ENCODE results near the gene CFAP157. TPM values are rescaled to one million over a fixed set of nuclear protein-coding genes. Genes with fewer than 3 reads are reported as not detected.

Gene CFAP157
- polyA plus RNA-seq, 1 of the 3 experiments (the other 2 are of a cell fraction), result 0.25 TPM

GRCh38 chr9:127686461-127687393 lies 20.1 kb upstream of the CFAP157 start:
- Histone ChIP-seq H3F3A (replicated peaks; ENCODE audit: insufficient read depth) (no peaks in the 10 kb centered on the region), H3K27ac (ENCODE audit: low read depth in 2 of 2, low read length in 1 of 2) (no peak overlapping the region; a peak in 1 of 4 replicates), H4K20me1 (ENCODE audit: insufficient read depth) (no peaks in the 10 kb centered on the region), H3K4me2 (no peak overlapping the region), H3K9me3 (no peaks in the 10 kb centered on the region), H3K4me1 (ENCODE audit: control insufficient read depth in 1 of 2, insufficient read depth in 2 of 2, low read depth in 1 of 2, low read length in 1 of 2) (peaks cover 0 to 3% of the 10 kb centered on the region in 2 experiments; a peak in 1 of 4 replicates), H3K4me3 (ENCODE audit: low read depth in 2 of 2, low read length in 1 of 2) (no peak overlapping the region), H2AFZ (ENCODE audit: low read depth) (no peak overlapping the region), H3K9ac (no peak overlapping the region), H3K9me2 (no peaks in the 10 kb centered on the region), H3K36me3 (replicated peaks in 1 of 2; ENCODE audit: control insufficient read depth in 1 of 2, insufficient read depth in 2 of 2, low read length in 1 of 2) (peaks cover 18 to 63% of the 10 kb centered on the region in 2 experiments), H3K27me3 (ENCODE audit: insufficient read depth) (no peaks in the 10 kb centered on the region), H3K79me2 (ENCODE audit: insufficient read depth) (no peaks in the 10 kb centered on the region)
- TF ChIP-seq FOSL2 (IDR thresholded peaks at IDR 0.05; ENCODE audit: borderline replicate concordance, low read depth) (no peak), PBX3 (IDR thresholded peaks at IDR 0.05) (no peak), POLR2AphosphoS5 (IDR thresholded peaks at IDR 0.05; ENCODE audit: low read depth, low read length) (no peak), FOXM1 (IDR thresholded peaks at IDR 0.05; ENCODE audit: low read depth) (no peak), EP300 (IDR thresholded peaks at IDR 0.05; ENCODE audit: borderline replicate concordance in 1 of 2, low read depth in 1 of 2, low read length in 1 of 2) (no peak), NFIC (IDR thresholded peaks at IDR 0.05; ENCODE audit: borderline replicate concordance) (no peak), TEAD4 (IDR thresholded peaks at IDR 0.05; ENCODE audit: borderline replicate concordance, insufficient read depth) (no peak), RAD21 (IDR thresholded peaks at IDR 0.05; ENCODE audit: low read length) (no peak), ELF1 (IDR thresholded peaks at IDR 0.05) (no peak), NRF1 (IDR thresholded peaks at IDR 0.05; ENCODE audit: low read depth, low read length) (no peak), RFX5 (IDR thresholded peaks at IDR 0.05; ENCODE audit: low read length) (no peak), REST (IDR thresholded peaks at IDR 0.05; ENCODE audit: low read depth, low read length) (no peak)
- CTCF ChIA-PET, result interaction anchor here (1.0 to 1.9 kb wide), 6 partner anchors 13 to 183 kb away, joined by 3 to 5 read pairs (median 4); no protein-coding TSS in a partner anchor
- POLR2A ChIA-PET, result no interaction called here
- 93% methylated on average over 6 of the region's 6 CpGs for WGBS (ENCODE audit: low lambda C conversion rate)
- DNase-seq, result no peak
